ENCODE data around the gene GINS1.

Gene GINS1

DNA sequence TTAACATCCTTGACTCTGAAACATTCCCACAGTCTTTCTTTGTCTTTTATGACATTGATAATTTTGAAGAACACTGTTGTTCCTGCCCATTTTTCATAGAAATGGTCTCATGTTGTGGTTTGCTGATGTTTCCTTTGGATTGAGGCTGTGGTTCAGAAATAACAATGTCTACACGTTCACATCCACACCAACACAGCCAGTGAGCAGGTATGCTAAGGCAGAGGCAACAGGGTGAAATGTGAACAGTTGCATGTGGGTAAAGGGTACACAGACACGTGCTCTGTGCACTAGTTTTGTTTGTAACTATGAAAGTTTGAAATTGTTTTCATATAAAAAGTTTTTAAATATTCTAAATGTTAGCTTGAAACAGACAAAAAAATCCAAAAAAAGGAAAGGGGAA, 78.4 kb downstream of the GINS1 start:
- TF ChIP-seq, protein P1, sequence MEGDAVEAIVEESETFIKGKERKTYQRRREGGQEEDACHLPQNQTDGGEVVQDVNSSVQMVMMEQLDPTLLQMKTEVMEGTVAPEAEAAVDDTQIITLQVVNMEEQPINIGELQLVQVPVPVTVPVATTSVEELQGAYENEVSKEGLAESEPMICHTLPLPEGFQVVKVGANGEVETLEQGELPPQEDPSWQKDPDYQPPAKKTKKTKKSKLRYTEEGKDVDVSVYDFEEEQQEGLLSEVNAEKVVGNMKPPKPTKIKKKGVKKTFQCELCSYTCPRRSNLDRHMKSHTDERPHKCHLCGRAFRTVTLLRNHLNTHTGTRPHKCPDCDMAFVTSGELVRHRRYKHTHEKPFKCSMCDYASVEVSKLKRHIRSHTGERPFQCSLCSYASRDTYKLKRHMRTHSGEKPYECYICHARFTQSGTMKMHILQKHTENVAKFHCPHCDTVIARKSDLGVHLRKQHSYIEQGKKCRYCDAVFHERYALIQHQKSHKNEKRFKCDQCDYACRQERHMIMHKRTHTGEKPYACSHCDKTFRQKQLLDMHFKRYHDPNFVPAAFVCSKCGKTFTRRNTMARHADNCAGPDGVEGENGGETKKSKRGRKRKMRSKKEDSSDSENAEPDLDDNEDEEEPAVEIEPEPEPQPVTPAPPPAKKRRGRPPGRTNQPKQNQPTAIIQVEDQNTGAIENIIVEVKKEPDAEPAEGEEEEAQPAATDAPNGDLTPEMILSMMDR (IDR thresholded peaks at IDR 0.05; ENCODE audit: insufficient read depth, low read length, missing control alignments): no peak
- ChIA-PET POLR2A (no interaction called here), CTCF (no interaction called here)
- H3K4me3 ChIP-seq (ENCODE audit: low read depth, low read length): no peak overlapping the region
- no peak for DNase-seq (ENCODE audit: low read depth, low spot score)

DNA sequence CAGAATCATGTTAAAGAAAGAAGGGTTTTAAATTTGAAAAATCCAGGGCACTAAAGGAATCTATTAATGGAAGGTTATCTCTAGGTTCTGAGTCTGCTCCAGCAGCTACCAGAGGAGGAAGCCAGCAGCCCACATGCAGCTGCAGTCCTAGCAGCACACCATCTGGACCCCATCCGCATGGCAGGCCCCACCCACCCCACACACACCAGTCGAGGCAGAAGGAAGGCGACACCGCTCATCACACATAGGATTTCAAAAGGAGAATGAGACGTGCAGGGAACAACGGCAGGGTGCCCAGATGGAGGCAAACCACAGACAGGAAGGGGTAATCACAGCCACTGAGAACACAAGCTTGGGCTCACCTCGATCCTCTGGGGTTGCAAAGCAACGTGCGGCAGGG, 78.9 kb downstream of the GINS1 start:
- ChIA-PET POLR2A (no interaction called here), CTCF (interaction anchor here (1.3 kb wide), 1 partner anchor 11 kb away, joined by 3 read pairs; no protein-coding TSS in a partner anchor)
- H3K4me3 ChIP-seq (ENCODE audit: low read depth, low read length): no peak overlapping the region
- TF ChIP-seq, protein P1 (IDR thresholded peaks at IDR 0.05; ENCODE audit: insufficient read depth, low read length, missing control alignments): no peak
- no peak for DNase-seq (ENCODE audit: low read depth, low spot score)

- DNase-seq (ENCODE audit: low read depth, low spot score): no peak
- H3K4me3 ChIP-seq (ENCODE audit: low read depth, low read length): no peak overlapping the region
- ChIA-PET CTCF (interaction anchor here (0.9 to 1.3 kb wide), 3 partner anchors 11 to 53 kb away, joined by 3 to 4 read pairs (median 3); no protein-coding TSS in a partner anchor), POLR2A (interaction anchor here (0.9 kb wide), 1 partner anchor 9 kb away, joined by 3 read pairs; no protein-coding TSS in a partner anchor)
- TF ChIP-seq, protein P1 (IDR thresholded peaks at IDR 0.05; ENCODE audit: insufficient read depth, low read length, missing control alignments): no peak
Observed at GRCh38 chr20:25487306-25487705, 79.8 kb downstream of the GINS1 start.

DNA sequence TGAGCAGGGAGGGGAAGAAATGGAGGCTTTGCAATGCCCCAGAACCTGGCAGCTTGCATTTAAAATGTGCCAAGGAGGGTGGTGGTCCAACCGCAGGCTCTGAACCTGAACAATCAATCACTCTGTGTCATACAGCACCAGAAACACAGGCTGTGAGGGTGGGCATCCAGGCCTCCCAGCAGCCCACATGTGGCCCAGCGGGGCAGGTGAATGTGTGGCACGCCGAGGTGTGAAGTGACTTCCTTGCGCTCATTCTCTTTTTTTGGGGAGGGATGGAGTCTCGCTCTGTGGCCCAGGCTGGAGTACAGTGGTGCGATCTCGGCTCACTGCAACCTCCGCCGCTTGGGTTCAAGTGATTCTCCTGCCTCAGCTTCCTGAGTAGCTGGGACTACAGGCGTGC, 80.5 kb downstream of the GINS1 start:
- POLR2A ChIA-PET: interaction anchor here (0.9 kb wide), 1 partner anchor 9 kb away, joined by 3 read pairs; no protein-coding TSS in a partner anchor
- CTCF ChIA-PET: interaction anchor here (0.9 kb wide), 1 partner anchor 15 kb away, joined by 3 read pairs; no protein-coding TSS in a partner anchor
- TF ChIP-seq, protein P1 (IDR thresholded peaks at IDR 0.05; ENCODE audit: insufficient read depth, low read length, missing control alignments): no peak
- H3K4me3 ChIP-seq (ENCODE audit: low read depth, low read length): no peak overlapping the region
- DNase-seq (ENCODE audit: low read depth, low spot score): no peak

DNA sequence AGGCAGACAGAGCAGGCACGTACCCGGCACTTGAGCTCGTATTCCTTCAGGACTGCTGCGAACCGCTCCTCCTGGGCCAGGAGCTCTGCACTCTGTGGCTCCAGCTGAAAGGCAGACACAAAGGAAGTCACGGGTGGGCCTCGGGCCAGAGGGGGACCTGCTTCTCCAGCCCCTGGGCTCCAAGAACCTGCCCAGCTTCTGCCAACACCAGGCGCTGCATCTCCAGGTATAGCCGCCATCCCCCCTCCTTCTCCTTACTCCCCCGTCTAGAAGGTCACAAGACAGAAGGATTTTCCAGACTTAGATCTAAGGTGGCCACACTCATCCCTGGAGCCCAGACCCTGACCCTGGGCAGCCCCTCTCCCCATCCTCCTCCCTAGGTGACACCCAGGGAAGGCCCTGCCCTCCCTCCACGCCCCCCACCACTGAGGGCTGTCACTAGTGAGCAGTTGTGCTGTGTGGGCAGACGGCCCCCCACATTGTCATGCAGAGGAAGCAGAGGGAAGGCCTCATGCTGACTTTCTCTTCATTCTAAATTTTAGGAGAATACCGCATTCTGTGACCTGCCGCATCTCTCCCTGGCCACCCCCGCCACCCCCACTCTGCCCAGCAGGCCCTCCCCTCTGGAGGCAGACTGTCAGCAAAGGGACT, 81.9 kb downstream of the GINS1 start:
- POLR2A ChIA-PET: no interaction called here
- H3K4me3 ChIP-seq (ENCODE audit: low read depth, low read length): no peak overlapping the region
- DNase-seq (ENCODE audit: low read depth, low spot score): no peak
- CTCF ChIA-PET: no interaction called here
- TF ChIP-seq, protein P1 (IDR thresholded peaks at IDR 0.05; ENCODE audit: insufficient read depth, low read length, missing control alignments): no peak

- ChIA-PET CTCF (interaction anchor here (0.8 to 1.8 kb wide), 2 partner anchors 12 to 50 kb away, joined by 3 to 4 read pairs; no protein-coding TSS in a partner anchor), POLR2A (no interaction called here)
- TF ChIP-seq, protein P1 (IDR thresholded peaks at IDR 0.05; ENCODE audit: insufficient read depth, low read length, missing control alignments): no peak
Observed at GRCh38 chr20:25490656-25491445, 83.4 kb downstream of the GINS1 start.

More at GRCh38 chr20:25490656-25491445, 83.4 kb downstream of the GINS1 start:
- H3K4me3 ChIP-seq (ENCODE audit: low read depth, low read length): no peak overlapping the region
- DNase-seq (ENCODE audit: low read depth, low spot score): no peak

Data from AG04449 (cell line).